ENCODE results near the gene CFAP45.
"Not testable (repeated sequence)": the region's sequence is repeated elsewhere in the genome, so short reads cannot be mapped to it uniquely, and the experiment has no call there.

Gene CFAP45

DNA sequence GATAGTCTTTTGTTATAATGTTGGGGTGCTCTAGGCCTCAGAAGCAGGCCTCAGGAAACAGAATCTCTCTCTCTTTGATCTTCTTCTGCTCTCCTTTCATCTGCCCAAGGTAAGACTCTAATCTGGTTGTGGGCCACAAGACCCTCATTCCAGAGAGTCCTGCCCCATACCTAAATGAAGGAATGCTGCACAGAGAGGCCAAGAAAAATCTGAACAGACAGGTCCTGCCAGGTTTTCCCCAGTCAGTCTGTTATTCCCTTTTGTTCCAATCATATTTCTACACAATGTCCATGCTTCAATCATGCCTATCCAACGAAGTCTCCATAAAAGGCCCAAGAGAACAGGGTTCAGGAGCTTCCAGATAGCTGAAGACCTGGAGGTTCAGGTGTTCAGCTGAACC is 7.0 kb upstream of the CFAP45 start:
- no peak for DNase-seq (ENCODE audit: low read depth, low spot score)

DNA sequence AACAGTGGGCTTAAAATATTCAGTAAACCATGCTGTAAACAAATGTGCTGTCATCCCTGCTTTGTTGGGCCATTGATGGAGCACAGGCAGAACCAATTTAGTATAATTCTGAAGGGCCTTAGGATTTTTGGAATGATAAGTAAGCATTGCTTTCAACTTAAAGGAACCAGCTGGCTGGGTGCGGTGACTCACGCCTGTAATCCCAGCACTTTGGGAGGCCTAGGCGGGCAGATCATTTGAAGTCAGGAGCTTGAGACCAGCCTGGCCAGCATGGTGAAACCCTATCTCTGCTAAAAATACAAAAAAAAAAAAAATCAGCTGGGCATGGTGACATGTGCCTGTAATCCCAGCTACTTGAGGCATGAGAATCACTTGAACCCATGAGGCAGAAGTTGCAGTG is 4.1 kb upstream of the CFAP45 start:
- DNase-seq (ENCODE audit: low read depth, low spot score), result not testable (repeated sequence)

DNA sequence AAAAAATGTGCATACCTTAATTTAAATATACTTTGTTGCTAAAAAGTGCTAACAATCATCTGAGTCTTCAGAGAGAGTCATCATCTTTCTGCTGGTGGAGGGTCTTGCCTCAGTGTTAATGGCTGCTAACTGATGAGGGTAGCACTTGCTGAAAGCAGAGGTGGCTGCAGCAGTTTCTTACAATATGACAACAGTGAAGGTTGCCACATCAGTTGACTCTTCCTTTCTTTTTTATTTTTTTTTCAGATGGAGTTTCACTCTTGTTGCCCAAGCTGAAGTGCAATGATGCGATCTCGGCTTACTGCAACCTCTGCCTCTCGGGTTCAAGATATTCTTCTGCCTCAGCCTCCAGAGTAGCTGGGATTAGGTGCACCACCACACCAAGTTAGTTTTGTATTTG is 2.6 kb upstream of the CFAP45 start:
- no peak for DNase-seq (ENCODE audit: low read depth, low spot score)

DNA sequence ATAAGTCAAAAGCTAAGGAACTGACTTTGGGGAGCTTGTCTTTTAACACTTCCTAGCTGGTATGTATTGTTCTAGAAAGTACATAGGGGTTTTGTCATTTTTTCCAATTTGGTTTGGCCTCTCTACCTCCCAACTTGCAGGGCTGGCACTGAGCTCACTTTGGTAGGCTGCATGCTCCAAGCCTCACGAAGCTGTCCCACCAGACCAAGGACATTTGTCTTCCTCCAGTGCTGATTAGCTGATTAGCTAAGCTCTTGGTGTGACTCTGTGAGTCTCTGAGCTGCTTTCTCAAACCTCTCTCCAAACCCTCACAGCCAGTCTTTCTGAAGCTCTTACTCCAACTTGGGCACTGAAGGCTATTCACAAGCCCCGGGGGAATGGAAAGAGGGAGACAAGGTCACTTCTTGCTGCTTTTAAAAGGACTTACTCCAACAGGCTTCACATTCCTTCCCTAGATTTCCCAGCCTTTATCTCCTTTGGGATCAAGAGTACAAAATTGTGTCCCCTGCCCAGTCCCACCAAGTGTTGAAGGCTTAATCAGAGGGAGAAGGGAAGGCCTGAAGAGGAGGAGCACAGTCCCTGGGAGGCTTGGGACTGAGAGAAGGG is 893 bp upstream of the CFAP45 start:
- no peak for DNase-seq (ENCODE audit: low read depth, low spot score)

DNA sequence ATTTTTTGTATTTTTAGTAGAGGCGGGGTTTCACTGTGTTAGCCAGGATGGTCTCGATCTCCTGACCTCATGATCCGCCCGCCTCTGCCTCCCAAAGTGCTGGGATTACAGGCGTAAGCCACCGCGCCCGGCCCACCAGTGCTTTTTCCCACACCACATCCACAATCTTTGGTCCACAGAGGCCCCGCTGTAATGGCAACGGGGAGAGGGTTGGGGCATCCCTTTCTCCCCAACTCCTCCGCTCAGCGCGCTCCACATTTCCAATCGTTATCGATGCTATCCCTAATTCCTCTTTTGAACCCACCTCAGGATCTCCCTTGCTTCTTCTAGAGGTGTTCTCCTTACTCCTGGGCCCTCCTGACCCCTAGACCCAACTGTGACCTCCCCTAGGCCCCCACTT is 331 bp downstream of the CFAP45 start:
- DNase-seq (ENCODE audit: low read depth, low spot score), result not testable (repeated sequence)

DNA sequence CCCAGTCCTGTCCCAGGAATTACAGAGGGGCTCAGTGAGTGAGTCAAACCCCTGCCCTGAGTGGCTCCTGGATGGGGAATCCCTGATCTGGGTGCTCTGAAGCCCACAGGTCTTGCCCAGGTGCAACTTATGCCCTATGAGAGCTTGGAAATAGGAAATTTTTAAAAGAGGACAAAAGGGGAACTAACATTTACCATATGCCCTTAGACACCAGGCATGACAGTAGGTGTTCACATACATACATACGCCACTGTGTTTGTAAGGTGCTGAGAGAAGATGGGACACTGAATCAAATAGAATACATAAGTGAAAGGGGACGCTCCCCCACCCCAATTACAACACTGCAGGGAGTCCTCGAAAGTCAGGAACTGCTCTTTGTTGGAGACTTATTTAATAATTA is 1.4 kb downstream of the CFAP45 start:
- DNase-seq (ENCODE audit: low read depth, low spot score), result no peak

DNA sequence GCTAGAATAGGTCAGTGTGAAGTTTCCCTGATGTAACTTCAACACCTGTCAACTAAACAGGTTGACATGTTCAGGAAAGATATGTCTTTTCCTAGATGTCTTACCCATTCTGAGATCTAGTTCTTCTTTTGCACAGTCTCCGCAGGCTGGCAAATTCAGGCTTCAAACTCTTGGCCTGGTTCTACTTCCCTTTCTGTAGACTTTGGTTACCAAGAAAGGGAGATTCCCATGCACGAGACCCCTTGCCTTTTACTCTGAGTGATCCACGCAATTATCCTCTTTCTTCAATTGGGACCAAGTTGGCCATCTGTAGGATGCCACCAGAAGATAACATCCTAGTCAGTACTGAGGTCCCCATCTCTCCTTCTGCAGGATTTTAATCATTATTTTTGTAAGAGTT is 2.0 kb downstream of the CFAP45 start:
- DNase-seq (ENCODE audit: low read depth, low spot score), result no peak

DNA sequence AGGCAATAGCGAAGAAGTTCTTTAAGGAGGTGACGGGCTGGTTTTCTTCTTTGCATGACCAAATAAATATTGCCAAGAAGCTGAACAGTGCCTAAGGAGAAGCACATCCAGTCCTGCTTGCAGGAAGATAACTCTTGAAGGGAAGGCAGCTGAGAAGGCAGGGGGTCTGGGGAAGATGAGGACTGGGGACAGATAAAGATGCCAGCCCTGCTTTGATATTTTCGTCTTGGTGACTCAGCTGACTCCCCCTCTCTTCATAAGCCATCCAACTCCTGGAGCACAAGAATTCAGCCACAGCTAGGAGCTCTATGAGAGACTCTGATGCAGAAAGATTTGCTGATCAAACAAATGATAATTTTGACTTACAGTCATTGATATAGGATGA is 3.4 kb downstream of the CFAP45 start:
- no peak for DNase-seq (ENCODE audit: low read depth, low spot score)

DNA sequence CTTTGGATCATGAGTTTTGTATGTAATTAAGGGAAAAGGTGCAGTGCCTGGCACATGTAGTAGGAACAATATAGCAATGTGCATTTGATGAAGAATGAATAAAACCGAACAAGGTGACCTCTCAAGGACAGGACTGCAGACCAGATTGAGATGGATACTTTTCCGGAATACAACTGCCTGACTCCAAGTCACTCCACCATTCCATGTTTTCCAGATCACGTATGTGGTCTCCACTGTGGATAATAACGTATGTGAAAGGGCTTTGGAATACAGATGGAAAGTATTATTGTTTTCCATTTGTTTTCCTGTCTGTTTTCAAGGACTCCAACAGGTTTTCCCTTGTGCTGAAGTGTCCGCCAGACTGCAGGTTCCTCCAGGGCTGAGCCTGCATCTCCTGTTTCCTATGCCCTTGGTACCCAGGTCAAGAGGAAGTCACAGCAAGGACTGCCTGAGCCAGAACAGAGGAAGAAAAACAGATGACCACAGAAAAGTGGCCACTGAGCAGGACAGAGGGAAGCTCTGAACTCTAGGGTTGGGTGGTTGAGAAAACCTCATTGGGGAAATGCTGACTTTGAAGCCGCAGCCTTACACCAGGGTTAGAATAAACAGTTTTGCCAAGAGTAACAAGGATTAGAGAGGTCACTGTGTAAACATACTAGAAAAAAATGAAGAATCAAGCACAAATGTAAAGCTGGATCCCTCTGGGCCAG is 4.0 kb downstream of the CFAP45 start:
- DNase-seq (ENCODE audit: low read depth, low spot score), result no peak

DNA sequence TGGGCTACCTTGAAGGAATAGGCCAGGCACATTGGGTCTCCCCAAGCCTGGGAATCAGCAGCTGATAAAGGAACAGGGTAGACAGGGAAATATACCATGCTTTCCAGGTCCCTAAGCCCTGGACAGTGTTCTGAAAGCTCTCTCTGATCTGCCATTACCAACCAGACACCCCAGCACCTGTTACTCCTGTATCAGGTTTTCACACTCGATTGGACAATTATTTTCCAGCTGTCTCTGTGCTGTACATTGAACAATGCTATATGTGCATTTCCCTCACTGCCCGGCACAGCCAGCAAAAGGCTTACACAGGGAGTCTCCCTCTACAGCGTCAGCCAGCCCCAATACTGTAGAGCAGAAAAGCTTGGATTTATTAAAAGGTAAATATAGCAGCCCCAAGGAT is 4.7 kb downstream of the CFAP45 start:
- no peak for DNase-seq (ENCODE audit: low read depth, low spot score)

DNA sequence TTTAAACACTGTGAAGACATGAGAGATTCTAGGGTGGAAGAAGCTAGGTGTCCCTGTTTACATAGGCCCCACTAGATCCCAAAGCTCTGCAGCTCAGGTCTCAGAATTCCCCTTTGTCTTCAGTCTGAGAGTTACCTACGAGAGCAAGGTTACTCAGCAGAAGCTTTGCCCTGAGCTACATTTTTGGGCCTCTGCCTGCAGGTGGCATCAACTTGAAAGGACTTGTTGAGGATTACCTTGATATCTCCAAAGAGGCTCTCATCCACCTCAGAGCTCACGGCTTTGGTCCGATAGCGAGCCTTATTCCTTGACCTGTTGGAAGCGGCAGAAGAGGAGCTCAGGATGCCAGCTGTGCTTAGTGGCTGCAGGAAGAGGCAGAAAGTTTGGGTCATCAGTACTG is 7.0 kb downstream of the CFAP45 start:
- DNase-seq (ENCODE audit: low read depth, low spot score), result no peak

DNA sequence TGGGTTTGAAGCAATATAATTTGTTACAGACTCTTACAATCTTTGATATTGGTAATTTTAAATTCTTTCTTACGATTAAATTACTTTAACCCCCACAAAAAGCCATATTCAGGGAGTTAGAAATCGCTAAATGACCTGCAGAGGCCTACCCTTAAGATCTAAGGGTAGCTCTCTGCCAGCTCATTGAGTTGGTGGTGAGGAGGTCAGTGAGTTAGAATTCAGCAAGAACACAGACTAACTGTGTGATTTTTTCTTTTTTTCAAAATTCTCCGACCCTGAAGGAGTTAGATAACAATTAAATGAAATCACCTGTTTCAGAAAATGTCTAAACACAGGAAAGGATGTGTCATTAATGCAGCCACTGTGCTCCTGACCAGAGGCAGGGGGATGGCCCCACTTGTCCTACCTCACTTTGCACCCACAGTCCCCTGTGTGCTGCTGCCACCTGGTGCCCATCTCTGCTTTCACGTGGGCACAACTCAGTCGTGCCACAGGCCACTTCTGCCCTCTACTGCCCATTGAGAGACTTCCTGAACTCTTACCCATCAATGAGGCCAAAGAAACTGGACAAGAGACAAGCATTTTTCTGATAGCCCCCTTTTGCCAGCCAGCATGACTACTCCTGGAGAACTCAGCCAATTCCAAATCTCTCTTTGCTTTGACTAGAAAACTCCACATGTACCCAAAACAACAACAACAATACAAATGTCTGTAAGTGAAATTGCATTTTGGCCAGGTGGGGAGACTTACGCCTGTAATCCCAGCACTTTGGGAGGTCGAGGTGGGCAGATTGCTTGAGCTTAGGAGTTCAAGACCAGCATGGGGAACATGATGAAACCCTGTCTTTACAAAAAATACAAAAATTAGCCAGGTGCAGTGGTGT is 8.4 kb downstream of the CFAP45 start:
- peak; percentile 55 for DNase-seq (ENCODE audit: low read depth, low spot score)

DNA sequence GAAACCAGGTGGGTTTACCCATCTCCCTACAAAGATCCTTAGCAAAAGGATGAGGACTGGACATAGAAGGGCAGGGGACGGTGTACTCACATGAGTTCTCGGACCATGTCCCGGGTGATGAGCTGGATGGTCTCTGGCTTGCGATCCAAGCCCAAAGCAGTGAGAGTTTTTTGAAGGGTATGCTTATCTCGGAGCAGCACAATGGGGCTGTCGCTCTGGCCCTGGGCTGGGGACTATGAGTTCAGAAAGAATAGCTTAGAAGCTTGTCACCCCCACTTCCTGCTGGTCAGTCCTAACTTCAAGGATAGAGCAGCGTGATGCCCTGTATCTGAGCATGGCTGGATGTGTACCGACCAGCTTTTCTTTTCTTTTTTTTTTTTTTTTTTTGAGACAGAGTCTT is 9.6 kb downstream of the CFAP45 start:
- no peak for DNase-seq (ENCODE audit: low read depth, low spot score)

DNA sequence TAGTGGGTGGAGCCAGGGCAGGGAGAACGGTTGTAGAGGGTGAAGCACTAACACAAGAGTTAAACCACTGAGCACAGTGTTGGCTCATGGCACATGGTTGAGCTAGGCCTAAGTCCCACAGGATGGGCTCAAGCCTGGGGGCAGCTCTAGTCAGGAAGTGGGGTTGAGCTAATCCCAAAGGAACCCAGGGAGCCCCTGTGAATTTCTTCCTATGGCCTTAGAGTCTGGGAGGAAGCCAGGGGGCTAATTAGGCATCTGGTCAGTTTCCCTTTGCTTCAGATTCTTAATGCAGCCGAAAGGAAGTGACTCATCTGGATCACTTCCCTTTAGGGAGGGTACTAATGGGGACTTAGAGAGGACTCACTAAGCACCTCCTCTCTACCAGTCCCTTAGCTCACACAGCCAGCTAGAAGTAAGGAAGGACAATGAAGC is 10.1 kb downstream of the CFAP45 start:
- DNase-seq (ENCODE audit: low read depth, low spot score), result no peak

DNA sequence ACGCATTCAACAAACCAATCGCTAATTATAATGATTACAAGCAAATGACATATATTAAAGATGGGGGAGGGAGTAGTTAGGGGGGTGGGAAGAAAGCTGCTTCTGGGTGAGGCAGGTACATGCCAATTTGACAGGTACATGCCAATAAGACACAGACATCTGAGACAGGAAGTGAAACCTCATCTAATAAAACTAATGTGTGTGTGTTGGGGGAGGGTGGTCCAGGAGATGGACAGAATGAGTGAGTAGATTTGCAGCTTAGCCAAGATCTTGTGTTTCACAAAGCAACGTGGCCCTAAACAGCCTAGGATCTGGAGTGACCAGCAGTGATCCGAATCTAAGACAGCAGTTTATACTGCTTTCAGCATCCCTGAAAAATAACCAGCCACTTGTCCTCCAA is 10.8 kb downstream of the CFAP45 start:
- DNase-seq (ENCODE audit: low read depth, low spot score), result no peak

DNA sequence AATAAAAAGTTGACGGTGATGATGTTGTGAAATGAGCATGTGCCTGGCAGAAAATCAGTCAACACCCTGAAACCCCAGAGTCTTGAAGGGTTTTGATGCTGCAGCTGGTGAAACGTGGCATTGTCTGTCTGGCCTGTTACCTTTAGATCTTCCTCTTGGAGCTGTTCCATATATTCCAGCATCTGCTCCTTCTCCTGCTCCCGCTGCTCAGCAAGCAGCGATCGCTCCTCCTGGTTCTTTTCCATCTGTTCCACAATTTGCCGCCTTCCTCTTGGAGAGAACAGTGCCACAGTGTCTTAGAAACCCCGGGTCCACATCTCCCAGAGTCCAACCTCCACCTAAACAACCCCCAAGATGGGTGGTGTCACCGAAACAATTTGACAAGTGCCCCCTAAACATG is 15.7 kb downstream of the CFAP45 start:
- DNase-seq (ENCODE audit: low read depth, low spot score), result no peak

DNA sequence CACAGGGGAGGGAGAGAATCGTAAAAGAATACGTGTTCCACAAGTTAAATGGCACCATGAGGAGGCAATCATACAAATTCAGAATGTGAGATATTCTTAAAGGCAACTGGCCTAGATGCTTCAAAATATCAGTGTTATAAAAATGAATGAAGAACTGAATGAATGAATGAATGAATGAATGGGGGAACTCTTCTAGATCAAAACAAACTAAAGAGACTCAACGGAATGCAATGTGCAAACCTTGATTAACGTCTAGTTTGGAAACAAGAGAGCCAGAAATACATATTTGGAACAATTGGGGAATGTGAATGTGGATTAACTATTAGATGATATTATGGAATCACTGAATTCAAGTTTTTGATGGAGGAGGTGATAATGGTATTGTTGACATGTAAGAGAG is 16.8 kb downstream of the CFAP45 start:
- DNase-seq (ENCODE audit: low read depth, low spot score), result no peak

DNA sequence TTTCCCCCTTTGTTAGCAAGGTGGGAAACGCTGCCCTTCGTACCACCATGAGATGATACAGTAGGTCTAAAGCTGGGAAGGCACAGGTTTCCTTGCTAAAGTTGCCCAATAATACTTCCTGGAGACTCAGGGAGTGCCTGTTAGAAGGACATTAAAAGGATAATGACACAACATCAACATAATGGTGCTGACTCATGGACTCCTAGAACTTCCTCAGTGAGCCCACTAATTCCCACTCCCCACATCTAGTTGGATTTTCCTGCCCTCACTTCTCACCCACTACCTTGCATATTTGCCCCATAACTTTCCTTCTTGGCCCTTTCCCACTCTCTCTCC is 17.5 kb downstream of the CFAP45 start:
- no peak for DNase-seq (ENCODE audit: low read depth, low spot score)

DNA sequence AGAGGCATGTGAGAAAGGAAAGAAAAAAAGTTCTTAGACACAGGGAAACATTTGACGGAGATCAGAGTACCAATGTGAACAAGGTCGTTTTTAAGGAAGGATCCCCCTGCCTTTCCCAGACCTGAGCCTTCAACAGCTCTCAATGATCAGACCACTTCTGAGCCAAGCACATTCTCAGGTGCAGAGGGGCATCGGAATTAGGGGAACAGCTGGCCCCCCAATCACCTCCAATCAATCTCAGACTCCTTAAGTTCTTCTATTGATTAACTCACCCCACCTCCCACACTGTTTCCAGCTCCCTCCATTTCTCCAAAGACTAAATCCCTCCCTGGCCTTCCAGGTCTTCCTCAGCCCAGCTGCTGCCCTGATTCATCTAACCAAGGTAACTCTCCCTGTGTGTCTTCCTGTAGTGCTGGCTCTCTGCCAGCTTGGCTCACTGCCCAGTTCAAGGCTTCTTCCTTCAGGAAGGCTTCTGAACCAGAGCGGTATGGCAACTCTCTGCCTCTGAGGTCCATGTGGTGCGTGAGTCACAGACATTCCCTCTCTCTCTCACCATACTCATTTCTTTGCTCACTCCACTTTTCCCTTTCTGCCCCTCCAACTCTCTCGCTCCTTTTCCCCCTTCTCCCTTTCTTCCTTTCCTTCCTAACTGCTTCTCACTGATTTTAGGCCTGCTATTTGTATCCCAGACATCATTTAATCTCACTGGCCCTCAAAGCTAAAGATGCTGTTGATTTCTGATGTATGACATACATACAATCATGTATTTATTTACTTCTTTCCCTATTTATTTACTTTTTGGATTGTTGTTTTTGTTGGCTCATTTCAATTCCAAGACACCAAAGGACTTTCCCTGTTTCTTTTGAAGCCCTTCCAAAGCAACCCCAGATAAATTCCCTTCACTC is 18.1 kb downstream of the CFAP45 start:
- no peak for DNase-seq (ENCODE audit: low read depth, low spot score)

DNA sequence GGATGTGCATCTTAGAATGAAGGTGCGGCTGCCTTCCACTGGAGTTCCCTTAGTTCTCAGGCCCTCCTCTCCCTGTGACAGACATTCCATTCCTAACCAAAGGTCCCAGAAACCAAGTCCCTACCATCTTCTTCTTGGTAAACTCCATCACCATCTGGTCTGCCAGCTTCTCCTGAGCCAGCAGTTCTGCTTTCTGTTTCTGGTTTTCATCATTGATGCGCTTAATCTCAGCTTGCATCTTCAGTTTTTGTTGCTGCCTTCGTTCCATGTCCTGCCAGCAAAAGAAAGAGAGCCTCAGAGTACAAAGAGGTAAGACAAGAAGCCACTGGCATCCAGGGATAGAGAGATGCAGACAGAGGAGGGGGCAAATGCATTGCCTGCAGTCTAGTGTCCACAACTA is 19.5 kb downstream of the CFAP45 start:
- DNase-seq (ENCODE audit: low read depth, low spot score), result no peak

DNA sequence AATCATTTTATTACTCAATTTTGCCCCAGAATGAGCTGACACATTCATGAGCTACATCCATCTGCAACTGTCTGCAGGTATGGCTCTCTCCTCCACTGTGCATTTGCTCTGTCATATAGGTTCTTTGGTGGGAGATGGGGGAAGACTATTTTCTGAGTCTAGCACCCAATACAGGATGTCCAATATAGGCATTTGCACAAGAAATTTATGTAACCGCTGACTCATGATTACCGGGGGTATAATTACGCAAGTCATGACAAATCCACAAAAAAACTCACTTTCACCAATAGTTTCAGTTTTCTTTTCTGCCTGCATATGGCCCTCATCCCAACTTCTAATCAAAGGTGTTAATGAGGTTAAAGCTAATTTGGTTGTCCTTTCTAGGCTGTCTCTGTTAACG is 20.0 kb downstream of the CFAP45 start:
- DNase-seq (ENCODE audit: low read depth, low spot score), result no peak

DNA sequence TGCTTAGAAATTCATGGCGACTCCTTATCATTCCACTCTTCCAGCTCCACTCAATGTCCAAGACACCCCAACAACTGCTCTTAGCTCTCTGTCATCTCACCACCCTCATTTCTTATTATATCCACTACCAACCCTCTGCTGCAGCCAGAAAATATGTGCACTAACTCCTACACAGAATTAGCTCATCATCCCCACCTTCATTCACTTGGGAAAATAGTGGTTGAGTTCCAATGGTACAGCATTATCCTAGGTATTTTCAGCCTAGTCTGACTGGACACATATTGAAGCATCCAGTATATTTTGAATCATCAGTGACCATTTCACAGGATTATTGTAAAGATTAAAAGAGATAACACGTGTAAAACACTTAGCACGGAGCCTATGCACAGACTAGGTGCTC is 20.8 kb downstream of the CFAP45 start:
- DNase-seq (ENCODE audit: low read depth, low spot score), result no peak
